Duodenal mucosa (tissue), 2 donors: ENCODE data around the gene RAD51AP2.
"Not testable (repeated sequence)": the region's sequence is repeated elsewhere in the genome, so short reads cannot be mapped to it uniquely, and the experiment has no call there.

Experiments used
- H3K27ac ChIP-seq: one replicate; pipeline ENCODE4 v1.7.0; 2013; ENCODE audit warnings: low read depth, low read length
- H3K27me3 ChIP-seq, 2 donors: one replicate each; pipeline ENCODE4 v1.7.0; 2013; ENCODE audit warnings: low read length in 2 of 2, control low read depth in 1 of 2; ENCODE audit not compliant: insufficient read depth in 2 of 2, control insufficient read depth in 1 of 2
- H3K36me3 ChIP-seq, 2 donors: one replicate each; pipeline ENCODE4 v1.7.0; 2013; ENCODE audit warnings: low read length in 2 of 2, control low read depth in 1 of 2; ENCODE audit not compliant: insufficient read depth in 2 of 2, control insufficient read depth in 1 of 2
- H3K4me1 ChIP-seq, 2 donors: one replicate each; pipeline ENCODE4 v1.7.0; 2013; ENCODE audit warnings: low read length in 2 of 2, control low read depth in 1 of 2; ENCODE audit not compliant: insufficient read depth in 2 of 2, control insufficient read depth in 1 of 2
- H3K4me3 ChIP-seq, 2 donors: one replicate each; pipeline ENCODE4 v1.7.0; 2013; ENCODE audit warnings: low read length in 2 of 2, low read depth in 1 of 2
- H3K9ac ChIP-seq, 2 donors: one replicate each; pipeline ENCODE4 v1.7.0; 2013; ENCODE audit warnings: low read length in 2 of 2, low read depth in 1 of 2
- H3K9me3 ChIP-seq, 2 donors: one replicate each; pipeline ENCODE4 v1.7.0; 2013; ENCODE audit warnings: low read length in 2 of 2, control low read depth in 1 of 2; ENCODE audit not compliant: control insufficient read depth in 1 of 2

Gene RAD51AP2

DNA sequence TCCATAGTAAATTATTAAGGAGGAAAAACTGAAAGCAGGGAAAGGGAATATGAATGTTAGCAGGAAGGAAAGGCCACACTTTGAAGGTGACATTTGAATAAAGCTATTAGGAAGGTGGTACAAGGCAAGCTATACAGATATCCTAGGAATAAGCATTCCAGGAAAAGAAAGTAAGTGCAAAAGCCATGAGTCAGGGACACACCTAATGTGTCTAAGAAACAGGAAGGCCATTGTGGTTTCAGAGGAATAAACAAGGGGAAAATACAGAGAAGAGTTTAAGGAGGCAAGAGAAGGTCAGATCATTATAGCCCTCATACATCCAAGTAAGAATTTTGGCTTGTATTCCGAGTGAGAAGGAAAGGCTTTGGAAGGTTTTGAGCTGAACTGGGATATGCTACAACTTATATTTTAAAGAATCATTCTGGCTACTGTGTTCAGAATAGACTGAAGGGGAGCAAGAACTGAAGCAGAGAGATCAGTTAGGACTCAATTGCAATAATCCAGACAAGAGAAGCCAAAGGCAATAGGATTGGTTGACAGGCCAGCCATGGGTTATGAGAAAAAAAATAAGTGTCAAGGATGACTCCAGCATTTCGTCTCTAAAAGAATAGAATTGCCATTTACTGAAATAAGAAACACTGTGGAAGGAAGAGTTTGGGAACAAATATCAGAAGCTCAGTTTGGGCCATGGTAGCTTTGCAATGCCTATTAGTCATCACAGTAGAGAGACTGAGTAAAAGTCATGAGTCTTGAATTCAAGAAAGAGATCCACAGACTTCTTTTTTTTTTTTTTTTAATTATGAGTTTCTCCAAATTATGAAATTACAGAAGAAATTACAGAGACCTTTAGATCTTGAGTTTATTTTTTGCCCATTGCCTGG lies 11.3 kb downstream of the RAD51AP2 start:
- H3K4me3 ChIP-seq, result no peak overlapping the region
- no peaks in the 10 kb centered on the region for H3K27me3 ChIP-seq
- H3K27ac ChIP-seq, result no peak overlapping the region
- H3K36me3 ChIP-seq, result no peaks in the 10 kb centered on the region
- no peak overlapping the region for H3K9ac ChIP-seq
- no peaks in the 10 kb centered on the region for H3K4me1 ChIP-seq
- no peaks in the 10 kb centered on the region for H3K9me3 ChIP-seq

DNA sequence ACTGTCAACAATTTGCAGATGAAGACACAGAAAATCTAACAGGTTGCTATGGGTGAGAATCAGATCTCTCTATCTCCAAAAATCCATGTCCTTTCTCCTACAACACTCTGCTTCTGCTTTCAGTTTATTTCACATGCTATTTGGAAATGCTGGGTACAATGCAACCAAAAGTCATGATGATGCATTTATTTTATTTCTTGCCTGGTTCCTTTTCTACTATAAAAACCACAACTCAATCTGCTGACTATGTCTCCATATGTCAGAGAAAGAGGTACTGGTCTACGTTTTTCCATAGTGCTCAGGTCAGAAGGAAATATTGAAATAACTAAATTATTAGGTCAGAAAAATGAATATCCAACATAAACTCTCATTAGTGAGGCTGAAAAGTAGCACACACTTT lies 20.5 kb downstream of the RAD51AP2 start:
- Histone ChIP-seq H3K4me1 (no peaks in the 10 kb centered on the region), H3K36me3 (no peaks in the 10 kb centered on the region), H3K9me3 (no peaks in the 10 kb centered on the region), H3K27ac (no peak overlapping the region), H3K9ac (no peak overlapping the region), H3K27me3 (no peaks in the 10 kb centered on the region), H3K4me3 (no peak overlapping the region)

DNA sequence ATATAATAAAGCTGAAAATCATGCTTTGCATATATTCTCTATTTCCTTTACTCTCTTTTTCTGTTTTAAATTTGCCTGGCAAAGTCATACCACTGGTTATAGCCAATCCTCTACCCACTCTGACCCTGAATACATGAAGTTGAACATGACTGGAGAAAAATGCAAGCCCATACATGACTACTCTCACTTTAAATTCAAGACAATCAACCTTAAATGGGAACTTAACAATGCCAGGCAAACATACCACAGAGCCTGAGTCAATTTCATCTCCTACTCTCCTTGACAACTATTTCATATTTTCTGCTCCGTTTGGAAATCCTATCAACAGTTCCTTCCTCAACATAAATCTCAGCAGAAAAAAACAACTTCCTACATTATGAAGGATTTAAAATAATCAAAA lies 22.6 kb downstream of the RAD51AP2 start:
- Histone ChIP-seq H3K27me3 (no peaks in the 10 kb centered on the region), H3K4me3 (no peak overlapping the region), H3K4me1 (no peaks in the 10 kb centered on the region), H3K9me3 (no peaks in the 10 kb centered on the region), H3K9ac (no peak overlapping the region), H3K36me3 (no peaks in the 10 kb centered on the region), H3K27ac (no peak overlapping the region)

DNA sequence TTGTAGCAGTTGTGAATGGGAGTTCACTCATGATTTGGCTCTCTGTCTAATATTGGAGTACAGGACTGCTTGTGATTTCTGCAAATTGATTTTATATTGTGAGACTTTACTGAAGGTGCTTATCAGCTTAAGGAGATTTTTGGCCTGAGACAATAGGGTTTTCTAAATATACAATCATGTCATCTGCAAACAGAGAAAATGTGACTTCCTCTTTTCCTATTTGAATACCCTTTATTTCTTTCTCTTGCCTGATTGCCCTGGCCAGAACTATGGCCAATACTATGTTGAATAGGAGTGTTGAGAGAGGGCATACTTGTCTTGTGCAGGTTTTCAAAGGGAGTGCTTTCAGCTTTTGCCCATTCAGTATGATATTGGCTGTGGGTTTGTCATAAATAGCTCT lies 28.1 kb downstream of the RAD51AP2 start:
- not testable (repeated sequence) for H3K9ac ChIP-seq, H3K4me1 ChIP-seq, H3K27me3 ChIP-seq, H3K9me3 ChIP-seq, H3K36me3 ChIP-seq, H3K4me3 ChIP-seq, H3K27ac ChIP-seq

DNA sequence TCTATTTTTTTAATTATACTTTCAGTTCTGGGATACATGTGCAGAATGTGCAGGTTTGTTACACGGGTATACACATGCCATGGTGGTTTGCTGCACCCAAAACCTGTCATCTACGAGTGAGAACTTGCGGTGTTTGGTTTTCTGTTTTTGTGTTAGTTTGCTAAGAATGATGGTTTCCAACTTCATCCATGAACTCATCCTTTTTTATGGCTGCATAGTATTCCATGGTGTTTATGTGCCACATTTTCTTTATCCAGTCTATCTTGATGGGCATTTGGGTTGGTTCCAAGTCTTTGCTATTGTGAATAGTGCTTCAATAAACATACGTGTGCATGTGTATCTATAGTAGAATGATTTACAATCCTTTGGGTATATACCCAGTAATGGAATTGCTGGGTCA lies 29.6 kb downstream of the RAD51AP2 start:
- not testable (repeated sequence) for H3K27me3 ChIP-seq, H3K4me1 ChIP-seq, H3K9ac ChIP-seq, H3K9me3 ChIP-seq, H3K4me3 ChIP-seq, H3K27ac ChIP-seq, H3K36me3 ChIP-seq

DNA sequence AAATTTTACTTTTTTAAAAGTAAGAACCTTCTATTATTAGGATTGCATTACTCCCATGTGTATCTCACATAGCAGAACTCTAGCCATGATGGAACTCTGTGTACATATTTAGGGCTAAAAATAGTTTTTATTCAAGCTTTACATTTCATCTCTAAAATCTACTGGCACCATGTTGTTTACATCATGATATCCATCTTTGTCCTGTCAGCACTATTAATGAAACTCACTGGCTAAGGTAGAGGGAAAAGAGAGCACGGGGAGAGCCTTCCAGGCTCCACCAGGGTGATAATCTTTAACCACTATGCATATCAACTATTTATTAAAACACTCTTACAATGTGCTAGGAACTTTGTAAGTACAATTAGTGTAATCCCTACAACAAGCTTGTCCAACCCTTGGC lies 34.7 kb downstream of the RAD51AP2 start:
- Histone ChIP-seq H3K9me3 (no peaks in the 10 kb centered on the region), H3K4me3 (no peak overlapping the region), H3K27me3 (no peaks in the 10 kb centered on the region), H3K36me3 (no peaks in the 10 kb centered on the region), H3K4me1 (no peaks in the 10 kb centered on the region), H3K27ac (no peak overlapping the region), H3K9ac (no peak overlapping the region)

DNA sequence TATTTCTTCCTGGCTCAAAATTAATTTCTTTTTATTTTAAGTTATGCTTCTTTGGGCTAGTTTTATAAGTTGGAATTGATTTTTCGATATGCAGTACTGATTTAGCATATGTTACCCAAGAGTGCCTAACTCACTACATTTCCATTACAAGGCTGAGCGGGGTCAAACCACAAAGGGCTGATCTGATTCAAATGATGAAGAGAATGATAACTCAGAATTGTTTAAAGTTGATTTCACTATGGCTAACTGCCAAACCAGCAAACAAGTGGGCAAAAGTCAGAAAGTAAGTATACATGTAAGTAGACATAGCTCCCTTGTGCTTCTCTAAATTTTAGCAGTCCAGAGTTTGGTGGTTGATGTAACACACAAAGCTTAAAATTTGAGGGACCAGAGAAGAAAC lies 35.6 kb downstream of the RAD51AP2 start:
- Histone ChIP-seq H3K9me3 (no peaks in the 10 kb centered on the region), H3K4me1 (no peaks in the 10 kb centered on the region), H3K9ac (no peak overlapping the region), H3K27ac (no peak overlapping the region), H3K4me3 (no peak overlapping the region), H3K36me3 (no peaks in the 10 kb centered on the region), H3K27me3 (no peaks in the 10 kb centered on the region)

DNA sequence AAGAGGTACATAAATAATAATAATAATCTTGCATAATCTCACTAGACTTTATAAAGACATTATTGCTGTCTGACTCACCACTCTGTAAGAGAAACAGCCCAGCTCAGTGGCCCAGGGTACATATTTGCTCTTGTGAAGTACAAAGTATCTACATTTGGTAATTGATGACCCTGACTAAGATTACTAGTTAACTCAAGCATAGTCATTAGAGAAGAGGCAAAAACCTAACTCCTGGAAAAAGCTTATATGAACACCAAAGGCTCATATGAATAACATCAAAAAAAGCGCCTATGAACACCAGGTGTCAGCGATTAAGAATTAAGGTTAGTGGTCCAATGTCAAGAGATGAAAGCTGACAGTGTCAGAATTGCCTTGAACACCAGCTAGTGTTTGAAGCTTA lies 38.4 kb downstream of the RAD51AP2 start:
- H3K4me1 ChIP-seq, result no peaks in the 10 kb centered on the region
- no peaks in the 10 kb centered on the region for H3K9me3 ChIP-seq
- no peaks in the 10 kb centered on the region for H3K36me3 ChIP-seq
- H3K27ac ChIP-seq, result no peak overlapping the region
- no peak overlapping the region for H3K4me3 ChIP-seq
- no peak overlapping the region for H3K9ac ChIP-seq
- H3K27me3 ChIP-seq, result no peaks in the 10 kb centered on the region

DNA sequence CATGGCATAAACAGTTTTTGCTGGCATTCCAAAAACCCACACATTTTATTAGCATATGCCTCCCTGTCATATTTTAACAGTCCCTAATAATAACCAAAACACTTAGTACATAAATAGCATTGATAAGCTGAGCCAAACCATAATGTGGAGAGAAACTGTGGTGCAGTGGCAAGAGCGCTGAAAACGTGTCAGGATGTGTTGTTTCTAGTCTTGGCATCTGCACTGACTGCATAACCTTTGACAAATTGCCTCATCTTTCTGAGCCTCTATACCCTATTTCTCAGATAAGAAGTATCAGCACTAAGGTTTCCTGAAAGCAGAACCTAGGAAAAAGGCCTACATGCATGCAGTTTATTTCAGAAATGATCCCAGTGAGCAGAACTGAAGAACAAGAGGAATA lies 41.4 kb downstream of the RAD51AP2 start:
- no peaks in the 10 kb centered on the region for H3K27me3 ChIP-seq
- H3K4me3 ChIP-seq, result no peak overlapping the region
- no peaks in the 10 kb centered on the region for H3K4me1 ChIP-seq
- H3K27ac ChIP-seq, result no peak overlapping the region
- H3K36me3 ChIP-seq, result no peaks in the 10 kb centered on the region
- no peaks in the 10 kb centered on the region for H3K9me3 ChIP-seq
- no peak overlapping the region for H3K9ac ChIP-seq

DNA sequence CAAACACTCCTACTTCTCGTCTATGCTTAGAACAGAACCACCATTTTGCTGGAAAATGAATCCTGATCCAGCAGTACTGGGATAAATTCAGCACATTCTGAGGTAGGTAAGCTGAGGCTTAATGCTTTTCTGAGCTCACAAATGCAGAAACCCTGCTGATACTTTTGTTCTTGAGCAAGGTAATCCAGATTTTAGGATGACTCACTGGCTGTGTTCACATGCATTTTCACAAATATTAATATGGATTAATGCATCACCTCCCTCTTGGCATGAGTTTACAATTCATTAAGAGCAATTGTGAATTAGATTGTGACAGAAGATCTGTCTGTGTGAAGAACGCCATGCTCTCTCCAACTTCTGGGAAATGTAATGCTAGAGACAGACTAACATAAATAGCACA lies 42.2 kb downstream of the RAD51AP2 start:
- Histone ChIP-seq H3K36me3 (no peaks in the 10 kb centered on the region), H3K27me3 (no peaks in the 10 kb centered on the region), H3K9me3 (peaks cover 0 to 2% of the 10 kb centered on the region in 2 donors), H3K4me1 (no peaks in the 10 kb centered on the region), H3K4me3 (no peak overlapping the region), H3K9ac (no peak overlapping the region), H3K27ac (no peak overlapping the region)
